Suppressor macrophage (primary cell): ENCODE results near the gene PRSS12.

Source experiments
- DNase-seq, 4 experiments: peaks; one replicate each; pipeline ENCODE4 v3.0.0-alpha.2; 2020 to 2022

The PRSS12 gene

DNA sequence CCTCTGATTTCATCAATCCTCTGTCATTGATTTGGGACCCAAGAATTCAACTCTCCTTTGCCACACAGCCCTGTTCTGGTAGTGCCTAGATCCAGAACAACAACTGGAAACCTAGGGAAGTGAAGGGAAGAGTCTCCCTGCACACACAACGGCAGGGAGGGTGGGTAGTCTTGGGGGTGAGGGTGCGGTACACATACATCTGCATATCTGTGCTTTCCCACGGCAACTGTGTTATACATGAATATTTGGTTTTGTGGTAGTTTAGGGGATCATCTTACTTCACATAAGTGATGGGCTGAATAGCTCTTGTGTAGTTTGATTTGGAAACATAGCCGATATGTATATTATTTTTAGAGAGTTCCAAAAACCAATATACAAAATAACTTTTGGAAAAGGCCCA lies 3.3 kb upstream of the PRSS12 start:
- no peak for DNase-seq

DNA sequence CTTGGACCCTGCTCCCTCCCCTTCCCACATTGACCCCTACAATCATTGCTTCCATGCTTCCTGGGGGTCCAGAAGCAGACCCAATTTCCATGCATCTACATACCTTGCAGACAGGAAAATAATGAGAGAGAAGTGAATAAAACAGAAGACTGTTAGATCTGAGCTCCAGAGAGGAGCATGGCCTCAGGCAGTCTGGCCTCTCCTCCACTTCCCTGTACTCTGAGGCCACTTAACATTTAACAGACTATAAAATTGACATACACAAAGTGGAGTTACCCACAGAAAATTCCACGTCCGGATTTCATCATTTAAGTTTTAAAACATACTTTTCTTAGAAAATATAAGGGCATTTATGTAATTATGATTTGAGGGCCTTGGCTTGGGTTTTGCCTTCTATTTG lies 2.1 kb upstream of the PRSS12 start:
- DNase-seq: no peak

DNA sequence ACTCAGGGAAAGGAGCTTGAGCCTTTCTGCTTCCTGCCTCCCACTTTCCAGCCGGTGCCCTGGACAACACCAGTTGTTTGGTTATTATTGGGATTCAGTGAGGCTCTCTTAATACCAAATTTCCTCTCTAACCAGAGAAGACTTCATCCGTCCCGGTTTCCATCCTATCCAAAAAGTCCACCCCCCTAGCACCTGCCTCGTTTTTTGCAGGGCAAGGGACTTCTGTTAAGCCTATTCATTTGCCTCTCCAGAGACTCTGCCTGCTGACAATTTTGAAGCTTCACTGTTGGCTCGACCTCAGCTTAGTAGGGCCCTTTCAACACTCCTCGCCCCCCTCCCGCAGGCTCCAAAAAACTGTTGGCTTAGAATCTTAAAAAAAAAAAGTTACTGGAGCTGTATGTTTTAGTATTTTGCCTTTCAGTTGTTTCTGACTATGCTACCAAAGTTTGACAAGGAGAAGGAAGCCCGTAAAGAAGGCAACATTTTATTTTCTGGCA lies 779 bp upstream of the PRSS12 start:
- no peak for DNase-seq

DNA sequence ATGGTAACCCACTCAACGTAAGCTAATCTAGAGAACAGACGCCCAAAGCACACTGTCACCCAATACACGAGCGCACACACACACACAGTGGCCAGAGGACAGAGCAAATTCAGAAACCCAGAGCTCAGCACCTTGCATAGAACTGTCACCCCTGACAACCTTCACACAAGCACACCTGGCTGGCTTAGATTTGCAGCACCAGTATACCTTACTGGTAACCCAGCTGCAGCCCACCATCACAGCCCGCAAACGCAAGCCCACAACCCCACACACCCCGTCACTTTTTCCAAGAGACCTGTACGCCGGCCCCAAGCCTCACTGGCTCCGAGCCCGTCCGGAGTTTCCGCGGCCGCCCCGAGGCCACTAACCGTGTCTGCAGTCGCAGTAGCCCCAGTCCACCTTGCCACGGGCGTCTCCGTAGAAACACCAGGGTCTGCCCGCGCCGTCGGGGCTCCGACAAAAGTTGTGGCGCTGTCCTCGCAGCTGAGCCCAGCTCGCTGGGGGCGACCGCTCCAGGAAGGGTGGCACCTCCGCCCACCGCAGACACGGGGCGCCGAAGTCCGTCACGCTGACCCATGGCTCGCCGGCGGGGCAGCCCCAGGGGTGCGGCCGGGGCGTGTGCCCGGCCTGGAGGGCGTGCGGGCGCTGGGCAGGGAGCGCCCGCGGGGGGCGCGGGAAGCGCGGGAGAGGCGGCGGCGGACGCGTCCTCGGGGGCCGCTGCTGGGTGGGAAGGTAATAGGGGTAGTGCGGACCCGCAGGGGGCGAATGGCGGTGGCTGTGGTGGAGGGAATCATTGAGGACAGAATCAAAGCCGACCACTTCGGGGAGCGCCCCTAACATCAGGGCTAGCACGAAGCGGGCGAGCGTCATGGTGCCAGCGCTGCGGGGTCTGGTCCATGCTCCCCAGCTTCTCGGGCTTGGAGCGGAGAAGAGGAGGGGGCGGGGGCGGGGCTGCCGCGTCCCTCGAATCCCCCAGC lies 664 bp downstream of the PRSS12 start:
- DNase-seq: peak in 1 of 4 experiments; percentile 16

DNA sequence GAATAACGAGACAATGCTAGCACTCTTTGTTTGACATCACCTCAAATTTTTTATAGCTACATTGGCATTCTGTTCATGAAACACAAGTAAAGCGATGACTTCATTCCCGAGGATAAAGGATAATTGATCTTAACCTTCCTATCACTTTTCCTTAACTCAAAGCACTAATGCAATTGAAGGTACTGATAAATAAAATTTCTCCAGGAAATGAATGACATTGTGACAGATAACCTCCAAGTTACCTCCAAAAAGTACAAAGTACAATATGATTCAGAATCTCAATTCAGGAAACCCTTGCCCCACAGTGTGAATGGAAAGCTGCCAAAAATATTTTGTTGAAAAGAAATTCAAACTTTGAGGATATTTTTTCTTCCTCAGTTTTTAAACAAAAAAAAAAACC lies 1.8 kb downstream of the PRSS12 start:
- no peak for DNase-seq

DNA sequence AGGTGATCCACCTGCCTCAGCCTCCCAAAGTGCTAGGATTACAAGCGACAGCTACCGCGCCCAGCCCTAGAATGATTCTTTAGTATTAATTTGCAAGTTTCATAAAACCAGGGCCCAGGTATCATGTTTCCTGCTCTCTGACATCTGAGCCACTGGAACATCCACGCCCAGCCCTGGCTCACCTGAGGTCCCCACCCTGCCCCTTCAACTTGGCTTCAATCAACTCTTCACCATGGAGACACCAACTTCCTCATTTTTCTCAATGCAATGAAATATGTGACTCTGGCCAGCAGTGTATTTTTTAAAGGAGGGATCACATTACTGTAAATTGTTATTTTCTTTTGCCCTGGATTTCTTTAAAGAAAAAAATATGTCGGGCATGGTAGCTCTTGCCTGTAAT lies 3.9 kb downstream of the PRSS12 start:
- no peak for DNase-seq

DNA sequence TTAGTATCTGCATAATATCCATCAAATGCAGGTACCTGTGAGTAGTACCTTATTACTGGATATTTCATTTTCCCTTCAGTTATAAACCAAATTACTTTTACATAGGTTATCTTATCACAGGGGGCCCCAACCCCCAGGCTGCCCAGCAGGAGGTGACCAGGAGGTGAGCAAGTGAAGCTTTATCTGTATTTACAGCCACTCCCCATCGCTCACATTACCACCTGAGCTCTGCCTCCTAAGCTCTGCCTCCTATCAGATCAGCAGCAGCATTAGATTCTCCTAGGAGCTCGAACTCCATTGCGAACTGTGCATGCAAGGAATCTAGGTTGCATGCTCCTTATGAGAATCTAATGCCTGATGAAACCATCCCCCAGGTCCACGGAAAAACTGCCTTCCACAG lies 6.3 kb downstream of the PRSS12 start:
- no peak for DNase-seq

DNA sequence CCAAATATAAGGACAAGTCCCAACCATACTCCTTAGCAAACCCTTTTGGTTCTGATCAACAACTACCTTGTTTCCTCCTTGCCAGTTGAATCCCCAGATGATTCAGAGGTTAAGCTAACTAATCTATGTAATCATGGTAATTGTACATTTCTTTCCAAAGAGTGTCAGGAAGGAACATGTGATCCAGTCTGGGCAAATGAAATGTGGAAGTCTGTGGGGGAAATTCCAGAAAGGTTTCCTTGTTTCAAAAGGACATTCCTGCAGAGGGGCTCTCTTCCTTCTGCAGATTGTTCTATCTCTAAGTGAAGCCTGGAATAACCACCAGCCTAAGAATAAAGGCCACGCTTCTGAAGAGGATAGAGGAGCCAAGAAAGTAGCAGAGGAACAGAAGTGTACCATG lies 7.0 kb downstream of the PRSS12 start:
- DNase-seq: no peak

DNA sequence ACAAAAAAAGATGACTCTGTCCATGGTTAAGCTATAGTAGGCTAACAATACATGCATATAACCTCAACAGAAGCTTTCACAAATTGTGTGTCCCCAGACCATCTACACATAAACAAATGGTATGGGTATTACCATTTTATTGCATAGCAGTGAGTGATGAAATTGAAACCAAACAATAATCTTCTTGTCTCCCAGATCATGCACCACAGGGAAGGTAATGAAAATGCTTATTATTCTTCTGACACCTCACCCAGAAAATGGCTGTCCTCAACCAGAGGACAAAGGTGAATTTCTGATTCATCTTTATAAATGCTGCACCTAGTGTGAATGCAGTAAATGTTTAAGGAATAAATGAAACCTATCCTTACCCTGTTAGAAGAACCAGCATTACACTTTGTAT lies 8.0 kb downstream of the PRSS12 start:
- no peak for DNase-seq

DNA sequence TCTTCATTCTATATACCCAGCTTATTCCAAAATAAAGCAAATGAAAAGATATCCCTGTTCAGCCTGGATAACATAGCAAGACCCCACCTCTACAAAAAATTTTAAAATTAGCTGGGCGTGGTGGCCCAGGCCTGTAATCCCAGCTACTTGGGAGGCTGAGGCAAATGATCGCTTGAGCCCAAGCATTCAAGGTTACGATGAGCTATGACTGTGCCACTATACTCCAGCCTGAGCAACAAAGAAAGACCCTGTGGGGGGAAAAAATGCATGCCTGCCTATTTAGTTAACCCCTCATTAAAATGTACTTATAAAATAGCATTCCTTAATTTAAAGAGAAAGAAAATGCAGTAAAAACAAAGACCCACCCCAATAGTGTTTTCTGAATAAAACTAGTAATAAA lies 9.3 kb downstream of the PRSS12 start:
- DNase-seq: no peak

DNA sequence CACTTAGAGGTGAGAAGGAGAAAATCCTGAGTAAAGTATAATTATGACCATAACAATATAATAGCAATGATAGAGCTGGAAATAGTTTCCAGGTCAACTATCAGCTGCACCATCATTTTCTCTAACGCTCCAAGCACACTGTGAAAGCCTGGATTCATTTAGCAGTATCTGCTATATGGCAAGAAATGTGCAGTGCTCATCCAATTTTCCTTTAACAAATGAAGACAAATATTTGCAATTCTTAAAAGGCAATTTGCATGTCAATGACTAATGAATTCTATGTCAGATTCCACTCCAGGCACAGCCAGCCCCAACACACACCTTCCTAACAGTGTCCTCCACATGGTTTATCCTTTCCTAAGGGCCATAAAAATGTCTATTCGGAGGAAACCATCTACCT lies 12.7 kb downstream of the PRSS12 start:
- DNase-seq: no peak

DNA sequence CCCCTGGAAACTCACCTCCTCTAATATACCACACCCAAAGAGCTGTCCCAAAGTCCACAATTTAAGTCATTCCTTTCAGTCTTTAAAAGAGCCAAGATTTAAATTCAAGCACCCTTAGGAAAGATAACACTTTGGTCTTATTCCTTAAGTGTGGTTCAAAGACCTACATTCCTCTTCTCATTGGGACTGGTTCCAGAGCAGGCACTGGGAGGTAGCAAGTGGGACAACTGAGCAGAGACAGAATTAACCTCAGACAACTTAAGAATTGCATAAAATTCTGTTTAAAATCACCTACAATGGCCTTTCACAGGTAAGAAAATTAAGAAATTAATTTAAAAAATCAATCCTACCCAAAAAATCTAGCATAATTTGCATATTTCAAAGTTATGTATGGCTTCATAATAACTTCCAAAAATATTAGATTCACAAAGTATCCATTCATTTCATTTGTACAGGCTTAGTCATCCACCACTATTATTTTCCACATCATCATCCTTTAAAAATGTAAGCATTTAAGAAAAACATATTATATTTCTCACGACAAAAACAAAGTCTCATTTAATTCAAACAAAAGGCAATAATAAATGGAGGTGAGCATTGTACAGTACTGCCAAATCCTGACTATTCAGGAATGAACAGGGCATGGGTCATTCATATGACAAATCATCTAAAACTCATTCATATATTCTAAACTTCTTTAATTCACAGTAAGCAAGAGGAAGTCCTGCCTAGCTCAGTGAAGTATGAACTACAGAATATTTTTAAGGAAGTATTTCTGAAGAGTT lies 13.6 kb downstream of the PRSS12 start:
- DNase-seq: peak in 2 of 4 experiments; percentile 11 to 15

DNA sequence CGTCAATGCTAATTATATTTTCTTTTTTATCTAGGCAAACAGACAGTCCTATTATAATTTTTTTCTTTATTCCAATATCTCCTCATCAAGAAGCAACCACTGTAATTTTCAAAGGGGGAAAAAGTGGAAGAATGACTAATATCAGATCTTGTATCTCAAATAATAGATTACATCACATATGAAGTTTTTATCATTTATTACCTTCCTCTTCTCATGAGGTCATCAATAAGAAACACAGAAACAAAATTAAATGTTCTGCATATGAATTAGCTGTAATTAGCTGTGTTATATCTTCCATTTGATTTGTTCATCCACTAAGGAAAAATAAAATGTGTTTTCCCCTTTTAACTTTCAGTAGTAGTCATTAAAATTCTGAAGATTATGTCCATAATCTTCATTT lies 14.3 kb downstream of the PRSS12 start:
- DNase-seq: no peak

DNA sequence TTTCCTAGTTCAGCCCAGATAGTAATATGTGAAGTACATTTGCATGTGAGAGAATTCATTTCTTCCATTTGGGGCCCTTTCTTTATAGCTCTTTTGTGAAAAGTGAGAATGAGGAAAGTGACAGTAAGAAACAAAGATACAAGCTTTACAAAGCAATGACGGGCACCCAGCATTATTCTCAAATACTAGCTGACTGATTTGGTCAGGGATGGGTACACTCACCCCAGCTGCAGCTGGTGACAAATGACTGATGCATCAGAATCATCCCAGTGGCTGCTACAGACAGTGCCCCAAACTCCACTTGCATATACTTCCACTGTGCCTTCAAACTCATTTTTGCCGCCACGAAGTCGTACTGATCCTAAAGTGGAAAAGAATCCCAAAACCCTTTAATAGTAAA lies 14.8 kb downstream of the PRSS12 start:
- DNase-seq: no peak

DNA sequence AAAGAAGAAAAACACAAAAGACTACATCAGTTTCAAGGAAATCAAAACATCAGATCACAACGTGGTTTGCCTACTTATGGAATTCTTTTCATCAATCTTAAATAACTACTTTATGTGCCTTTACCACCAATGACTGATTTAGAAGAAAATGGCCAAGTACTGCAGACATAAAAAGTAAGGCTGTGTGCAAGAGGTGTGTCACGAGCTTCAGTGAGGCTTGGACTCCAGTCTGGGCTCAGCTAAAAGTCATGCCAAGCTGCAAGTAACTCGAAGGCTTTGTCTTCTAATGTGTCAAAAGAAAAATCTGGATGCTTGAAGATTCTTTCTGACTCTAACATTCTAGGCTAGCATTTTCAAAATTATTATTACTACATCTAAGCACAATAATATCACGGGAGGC lies 17.0 kb downstream of the PRSS12 start:
- DNase-seq: no peak

DNA sequence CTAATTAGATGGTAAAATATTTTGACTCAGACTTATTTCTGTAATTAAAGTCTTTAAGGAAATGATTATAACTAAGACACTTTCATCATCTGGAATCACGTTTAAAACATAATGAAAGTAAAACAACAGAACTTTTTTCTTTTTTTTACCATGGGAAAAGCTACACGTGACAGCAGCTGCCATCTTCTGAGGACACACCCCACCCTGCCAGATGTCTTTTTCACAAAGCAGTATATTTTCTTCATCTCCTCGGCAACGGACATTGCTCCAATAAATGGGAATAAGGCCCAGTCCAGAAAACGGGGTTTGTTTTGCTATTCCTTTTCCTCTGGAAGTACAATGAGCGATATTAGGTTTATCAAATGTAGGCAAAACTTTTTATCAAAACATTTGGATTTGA lies 17.5 kb downstream of the PRSS12 start:
- no peak for DNase-seq

DNA sequence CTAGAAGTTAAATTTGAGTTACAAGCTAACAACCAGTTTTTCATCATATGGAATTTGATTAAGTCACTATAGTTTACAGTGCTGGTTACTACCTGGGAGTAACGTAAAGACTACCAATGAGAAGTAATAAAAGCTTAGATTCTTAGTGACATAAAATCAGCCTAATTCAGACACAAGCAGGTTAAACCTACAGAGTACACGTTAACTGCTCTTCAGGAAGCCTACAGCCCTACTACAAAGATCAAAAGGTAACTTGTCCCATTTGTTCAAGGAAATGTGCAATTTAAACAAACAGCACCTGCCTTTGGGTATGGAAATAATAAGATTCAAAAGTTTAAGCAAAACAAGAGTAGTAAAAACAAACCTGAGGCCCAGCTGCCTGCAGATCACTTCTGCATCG lies 21.5 kb downstream of the PRSS12 start:
- DNase-seq: no peak

DNA sequence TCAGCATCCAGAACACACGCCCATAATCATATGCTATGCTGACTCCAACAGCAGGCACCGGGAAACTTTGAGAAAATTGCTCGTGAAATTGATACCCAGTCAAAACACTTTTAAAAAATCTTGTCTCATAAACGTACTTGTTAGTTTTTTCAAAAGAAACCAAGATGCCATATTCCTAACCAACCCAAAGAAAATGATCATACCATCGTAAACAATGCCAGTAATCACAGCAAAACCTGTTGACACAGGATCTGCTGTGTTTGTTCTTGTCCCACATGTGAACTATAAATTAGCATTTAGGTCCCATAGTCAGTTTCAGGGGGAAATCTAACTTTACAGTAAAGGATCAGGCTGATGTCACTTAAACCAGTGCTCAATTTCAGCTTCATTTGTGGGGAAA lies 23.0 kb downstream of the PRSS12 start:
- no peak for DNase-seq

DNA sequence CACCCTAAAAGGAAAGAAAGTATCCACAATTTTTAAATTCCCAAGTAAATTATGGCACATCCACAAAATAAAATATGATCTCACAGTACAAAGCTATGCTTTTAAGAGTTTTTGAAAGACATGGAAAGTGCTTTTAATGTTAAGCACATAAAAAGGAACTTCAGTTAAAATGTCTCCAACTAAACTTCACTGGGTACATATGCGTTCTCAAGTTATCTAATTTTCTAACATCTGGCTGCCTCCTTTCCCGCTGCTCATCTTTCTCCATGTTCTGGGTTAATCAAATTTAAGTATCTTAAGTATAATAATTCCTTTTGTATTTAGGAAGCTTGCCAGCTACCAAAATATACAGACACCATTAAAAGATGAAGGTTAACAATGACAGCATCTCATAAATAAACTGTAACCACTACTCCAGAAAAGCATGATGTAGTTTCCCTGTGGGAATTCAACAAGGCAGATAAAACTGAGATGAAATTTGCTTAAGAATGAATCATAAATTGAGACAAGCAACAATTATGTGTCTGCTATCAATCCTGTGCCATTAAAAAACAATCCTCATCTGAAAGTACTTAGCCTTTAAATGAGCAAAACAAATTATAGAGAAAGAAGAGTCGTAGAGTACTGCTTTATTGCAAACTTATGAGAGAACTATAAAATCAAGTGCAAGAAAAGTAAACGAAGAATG lies 25.1 kb downstream of the PRSS12 start:
- DNase-seq: no peak

DNA sequence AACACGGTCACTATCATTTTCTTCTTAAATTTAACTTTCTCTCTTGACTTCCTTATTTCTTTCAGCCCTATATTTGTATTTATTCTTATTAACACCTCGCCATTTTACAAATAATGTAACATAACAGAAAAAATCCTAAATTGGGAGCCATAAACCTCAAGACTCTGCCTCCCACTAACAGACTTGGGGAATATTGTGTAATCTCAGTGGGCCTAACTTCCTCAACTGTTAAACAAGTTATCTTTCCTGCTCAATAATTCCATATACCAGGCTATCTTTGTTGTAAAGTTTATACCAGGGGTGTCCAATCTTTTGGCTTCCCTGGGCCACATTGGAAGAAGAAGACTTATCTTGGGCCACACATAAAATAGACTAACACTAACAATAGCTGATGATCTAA lies 26.2 kb downstream of the PRSS12 start:
- peak in 3 of 4 experiments; percentile 20 to 46 (median 38) for DNase-seq

DNA sequence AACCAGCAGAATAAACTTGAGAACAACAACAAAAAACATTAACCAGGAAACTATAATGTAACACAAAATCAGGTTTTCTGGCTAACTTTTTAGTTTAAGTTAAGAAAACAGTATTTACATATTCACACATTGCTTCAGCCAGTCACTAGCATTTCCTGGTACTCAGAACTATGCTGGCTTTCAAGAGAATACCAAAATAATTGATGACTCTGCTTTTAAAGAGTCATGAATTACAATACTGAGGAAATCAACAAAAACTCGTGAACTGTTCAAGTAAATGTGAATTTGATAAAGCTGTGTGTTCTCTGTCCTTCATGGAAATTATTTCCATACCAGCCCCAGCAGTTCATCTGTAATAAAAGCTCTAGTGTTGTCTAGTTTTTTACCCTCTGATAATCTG lies 27.4 kb downstream of the PRSS12 start:
- DNase-seq: no peak

DNA sequence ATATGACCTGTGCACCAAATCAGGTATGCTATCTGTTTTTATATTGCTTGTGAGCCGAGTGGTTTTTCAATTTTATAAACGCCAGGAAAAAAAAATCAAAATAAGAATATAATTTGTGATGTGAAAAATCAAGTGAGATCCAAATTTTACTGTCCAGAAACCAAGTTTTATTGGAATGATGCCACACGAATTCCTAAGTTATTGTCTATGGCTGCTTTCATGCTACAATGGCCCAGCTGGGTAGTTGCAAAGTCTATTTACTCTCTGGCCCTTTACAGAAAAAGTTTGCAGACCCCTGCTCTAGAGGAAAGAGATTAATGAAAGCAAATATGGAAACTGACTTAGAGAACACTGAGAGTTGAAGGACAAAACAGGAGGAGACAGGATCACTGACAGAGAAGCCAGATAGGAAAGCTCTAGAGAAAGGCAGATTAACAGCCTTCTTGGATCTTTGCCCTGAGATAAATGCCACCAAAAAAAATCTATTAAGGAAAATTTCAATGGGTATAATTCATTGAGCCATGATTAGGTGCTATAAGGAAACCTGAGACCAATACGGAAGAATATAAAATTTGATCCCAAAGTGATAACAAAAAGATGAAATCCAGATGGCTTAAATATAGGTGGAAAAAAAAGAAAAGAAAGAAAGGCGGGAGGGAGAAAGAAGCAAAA lies 29.8 kb downstream of the PRSS12 start:
- no peak for DNase-seq

DNA sequence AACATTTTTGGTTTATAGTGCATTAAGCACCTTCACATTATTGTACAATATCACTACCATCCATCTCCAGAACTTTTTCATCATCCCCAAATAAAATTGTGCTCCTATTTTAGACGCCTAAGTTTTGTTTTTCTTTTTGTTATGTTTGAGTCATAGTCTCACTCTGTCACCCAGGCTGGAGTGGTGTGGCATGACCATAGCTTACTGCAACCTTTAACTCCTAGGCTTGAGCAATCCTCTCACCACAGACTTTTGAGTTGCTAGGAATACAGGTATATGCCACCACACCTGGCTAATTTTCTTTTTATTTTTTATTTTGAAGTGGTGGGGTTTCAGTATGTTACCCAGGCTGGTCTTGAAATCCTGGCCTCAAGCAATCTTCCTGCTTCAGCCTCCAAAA lies 33.9 kb downstream of the PRSS12 start:
- DNase-seq: no peak
